PC-9 (cell line): ENCODE results near the gene C1orf232. TPM values are rescaled to one million over a fixed set of nuclear protein-coding genes. Genes with fewer than 3 reads are reported as not detected.

Experiments
- BruUV-seq: library from RNA; stranded (reverse); fragments of 400-500 nt; replicated peaks from 2 replicates; lab custom pipeline; 2021; lab: Mats Ljungman, UMichigan
- CTCF ChIA-PET: fragments of 300-600 bp; sonication (Branson Sonifier 250); formaldehyde crosslinking; loops from one replicate; lab custom pipeline; 2022; ENCODE audit warnings: antibody characterized with exemption; lab: Charles Lee
- POLR2A ChIA-PET: fragments of 300-600 bp; sonication (Branson Sonifier 250); formaldehyde crosslinking; loops from one replicate; lab custom pipeline; 2022; ENCODE audit warnings: antibody characterized with exemption; ENCODE audit not compliant: unreplicated experiment; lab: Charles Lee
- DNase-seq, 2 experiments: peaks; one replicate each; pipeline versions ENCODE4 v3.0.0 to v3.0.0-alpha.2; 2015 to 2022; ENCODE audit warnings: mixed read lengths in 1 of 2
- H2AFZ ChIP-seq: fragments of 200-600 bp; sonication (generic); 2 replicates; pipeline ENCODE4 v1.8.1; 2017; ENCODE audit warnings: antibody characterized with exemption
- H3F3A ChIP-seq: fragments of 200-600 bp; sonication (generic); 2 replicates; pipeline ENCODE4 v1.8.1; 2017; ENCODE audit warnings: antibody characterized with exemption, mild to moderate bottlenecking, low read depth; ENCODE audit not compliant: insufficient read depth
- H3K27ac ChIP-seq: fragments of 200-600 bp; sonication (generic); 2 replicates; pipeline ENCODE4 v1.6.1; 2016; ENCODE audit warnings: mixed run types
- H3K27me3 ChIP-seq: fragments of 200-600 bp; sonication (generic); 2 replicates; pipeline ENCODE4 v1.6.1; 2016; ENCODE audit warnings: low read depth, mixed run types; ENCODE audit not compliant: insufficient read depth
- H3K36me3 ChIP-seq: fragments of 200-600 bp; sonication (generic); 2 replicates; pipeline ENCODE4 v1.6.1; 2016; ENCODE audit warnings: low read depth, mixed run types
- H3K4me1 ChIP-seq: fragments of 200-600 bp; sonication (generic); replicated peaks from 2 replicates; pipeline ENCODE4 v1.6.1; 2016; ENCODE audit warnings: mixed run types; ENCODE audit not compliant: insufficient read depth
- H3K4me2 ChIP-seq: fragments of 200-600 bp; sonication (generic); 2 replicates; pipeline ENCODE4 v1.6.1; 2017; ENCODE audit warnings: mixed run types
- H3K4me3 ChIP-seq: fragments of 200-600 bp; sonication (generic); 2 replicates; pipeline ENCODE4 v1.6.1; 2016; ENCODE audit warnings: mixed run types
- H3K79me2 ChIP-seq: fragments of 200-600 bp; sonication (generic); 2 replicates; pipeline ENCODE4 v1.6.1; 2017; ENCODE audit warnings: low read depth, mixed run types
- H3K9me2 ChIP-seq: fragments of 200-600 bp; sonication (generic); 2 replicates; pipeline ENCODE4 v1.8.1; 2017; ENCODE audit warnings: mild to moderate bottlenecking; ENCODE audit not compliant: insufficient read depth
- H3K9me3 ChIP-seq: fragments of 200-600 bp; sonication (generic); 2 replicates; pipeline ENCODE4 v1.8.1; 2016; ENCODE audit warnings: low read depth; ENCODE audit not compliant: insufficient read depth
- H4K20me1 ChIP-seq: fragments of 200-600 bp; sonication (generic); 2 replicates; pipeline ENCODE4 v1.8.1; 2017; ENCODE audit not compliant: insufficient read depth
- CTCF ChIP-seq: fragments of 200-600 bp; sonication (generic); conservative IDR thresholded peaks from 2 replicates; pipeline ENCODE4 v1.6.1; 2017; ENCODE audit warnings: mixed run types, antibody characterized with exemption, mild to moderate bottlenecking, moderate library complexity
- EZH2 ChIP-seq: fragments of 200-600 bp; sonication (generic); IDR thresholded peaks from 2 replicates; pipeline ENCODE4 v1.8.0; 2017; ENCODE audit warnings: antibody characterized with exemption, low read depth
- intact Hi-C: fragments of 100-400 bp; cut with micrococcal nuclease; formaldehyde crosslinking; loops from one replicate; pipeline ENCODE4 v1.10.0; 2022; ENCODE audit not compliant: unreplicated experiment
- total RNA-seq: library from RNA; stranded (reverse); gene quantifications from 2 replicates; pipeline ENCODE4 v1.2.3, GENCODE V29; 2021

C1orf232 gene
- total RNA-seq, 1 experiment from 2014 or later, result not detected

GRCh38 chr1:26155370-26156284 is 13.1 kb downstream of the C1orf232 start:
- Histone ChIP-seq H3K9me3 (no peaks in the 10 kb centered on the region), H3K27ac (no peak overlapping the region), H3K79me2 (no peaks in the 10 kb centered on the region), H2AFZ (no peak overlapping the region), H3K4me3 (no peak overlapping the region), H4K20me1 (no peaks in the 10 kb centered on the region), H3K9me2 (no peaks in the 10 kb centered on the region), H3K4me2 (no peak overlapping the region), H3F3A (no peaks in the 10 kb centered on the region), H3K27me3 (no peaks in the 10 kb centered on the region), H3K4me1 (no peaks in the 10 kb centered on the region; the same call in 1 of the 2 replicates), H3K36me3 (no peaks in the 10 kb centered on the region)
- BruUV-seq, result no TSS peak
- ChIA-PET POLR2A (no interaction called here), CTCF (interaction anchor here (1.0 kb wide), 1 partner anchor 14 kb away, joined by 3 read pairs; the partner anchor contains the start of gene ZNF593)
- DNase-seq, result no peak
- intact Hi-C loops, result no loop called here
- TF ChIP-seq CTCF, result no peak
- TF ChIP-seq EZH2, result no peak

GRCh38 chr1:26154750-26155149 is 14.0 kb downstream of the C1orf232 start:
- no peaks in the 10 kb centered on the region for H3K36me3 ChIP-seq
- H3K79me2 ChIP-seq, result no peaks in the 10 kb centered on the region
- no peaks in the 10 kb centered on the region for H3K9me2 ChIP-seq
- no peak for TF ChIP-seq CTCF
- no peak for TF ChIP-seq EZH2
- no peak overlapping the region for H2AFZ ChIP-seq
- no peaks in the 10 kb centered on the region for H3K27me3 ChIP-seq
- ChIA-PET POLR2A (no interaction called here), CTCF (no interaction called here)
- no peaks in the 10 kb centered on the region for H3F3A ChIP-seq
- no peak overlapping the region for H3K4me3 ChIP-seq
- no peak for DNase-seq
- no peak overlapping the region for H3K27ac ChIP-seq
- H3K4me1 ChIP-seq, result no peaks in the 10 kb centered on the region; the same call in 1 of the 2 replicates
- H4K20me1 ChIP-seq, result no peaks in the 10 kb centered on the region
- no TSS peak for BruUV-seq
- intact Hi-C loops, result no loop called here
- no peaks in the 10 kb centered on the region for H3K9me3 ChIP-seq
- no peak overlapping the region for H3K4me2 ChIP-seq

- no peaks in the 10 kb centered on the region for H4K20me1 ChIP-seq
- ChIA-PET CTCF (no interaction called here), POLR2A (no interaction called here)
- no peak for DNase-seq
- H3F3A ChIP-seq, result no peaks in the 10 kb centered on the region
- H3K27me3 ChIP-seq, result no peaks in the 10 kb centered on the region
- no peak for TF ChIP-seq EZH2
- no peak for TF ChIP-seq CTCF
- H3K4me3 ChIP-seq, result no peak overlapping the region
- no TSS peak for BruUV-seq
- H3K9me2 ChIP-seq, result no peaks in the 10 kb centered on the region
- H3K4me1 ChIP-seq, result no peaks in the 10 kb centered on the region; the same call in 1 of the 2 replicates
- H3K4me2 ChIP-seq, result no peak overlapping the region
- no peaks in the 10 kb centered on the region for H3K9me3 ChIP-seq
- H2AFZ ChIP-seq, result no peak overlapping the region
- intact Hi-C loops, result no loop called here
- no peaks in the 10 kb centered on the region for H3K79me2 ChIP-seq
- no peak overlapping the region for H3K27ac ChIP-seq
- H3K36me3 ChIP-seq, result no peaks in the 10 kb centered on the region
These were observed 14.7 kb downstream of the C1orf232 start for GRCh38 chr1:26153966-26154532.
